Measurements from ENCODE around the gene ART1. TPM values are rescaled to one million over a fixed set of nuclear protein-coding genes. Genes with fewer than 3 reads are reported as not detected.
A peak's percentile ranks its signal among the peaks of the same experiment; 100 is the strongest.
"Not testable (repeated sequence)": the region's sequence is repeated elsewhere in the genome, so short reads cannot be mapped to it uniquely, and the experiment has no call there.

The ART1 gene
- total RNA-seq, 1 donor from 2014 or later = not detected

- no peak for DNase-seq
Observed at GRCh38 chr11:3632070-3632660, 12.8 kb upstream of the ART1 start.

- DNase-seq = no peak
Observed at GRCh38 chr11:3635641-3636375, 9.1 kb upstream of the ART1 start.

GRCh38 chr11:3637201-3637600 lies 7.7 kb upstream of the ART1 start:
- no peak for DNase-seq

- no peak for DNase-seq
Observed at GRCh38 chr11:3638513-3638912, 6.4 kb upstream of the ART1 start.

GRCh38 chr11:3639841-3640240 lies 5.1 kb upstream of the ART1 start:
- no peak for DNase-seq

GRCh38 chr11:3641191-3641590 lies 3.7 kb upstream of the ART1 start:
- no peak for DNase-seq

GRCh38 chr11:3641701-3642070 lies 3.2 kb upstream of the ART1 start, which contains the start of gene ART5:
TSS of gene ART5 (minus strand) at chr11:3641992. CDS start at chr11:3641862, 130 bp downstream.
- DNase-seq = no peak

- DNase-seq = peak; percentile 54
Observed at GRCh38 chr11:3642071-3642951, 2.6 kb upstream of the ART1 start.

GRCh38 chr11:3643102-3643546 lies 1.8 kb upstream of the ART1 start:
- DNase-seq = not testable (repeated sequence)

- DNase-seq = no peak
Observed at GRCh38 chr11:3645552-3645951, 624 bp downstream of the ART1 start.

- DNase-seq = not testable (repeated sequence)
Observed at GRCh38 chr11:3648843-3649242, 3.9 kb downstream of the ART1 start.

- not testable (repeated sequence) for DNase-seq
Observed at GRCh38 chr11:3649374-3649773, 4.4 kb downstream of the ART1 start.

- DNase-seq = not testable (repeated sequence)
Observed at GRCh38 chr11:3652514-3652913, 7.6 kb downstream of the ART1 start.

- DNase-seq = no peak
Observed at GRCh38 chr11:3655547-3655946, 10.6 kb downstream of the ART1 start.

- DNase-seq = not testable (repeated sequence)
Observed at GRCh38 chr11:3657331-3657730, 12.4 kb downstream of the ART1 start.

GRCh38 chr11:3658252-3658651 lies 13.3 kb downstream of the ART1 start:
- no peak for DNase-seq

- no peak for DNase-seq
Observed at GRCh38 chr11:3659595-3660515, 14.9 kb downstream of the ART1 start.

- no peak for DNase-seq
Observed at GRCh38 chr11:3660960-3661359, 16.0 kb downstream of the ART1 start.

GRCh38 chr11:3662856-3663255 lies 17.9 kb downstream of the ART1 start:
- no peak for DNase-seq

- DNase-seq = no peak
Observed at GRCh38 chr11:3664032-3664630, 19.2 kb downstream of the ART1 start.

- no peak for DNase-seq
Observed at GRCh38 chr11:3665336-3666022, 20.6 kb downstream of the ART1 start.
